H1 (cell line): ENCODE measurements around the gene EPHA1. TPM values are rescaled to one million over a fixed set of nuclear protein-coding genes. Genes with fewer than 3 reads are reported as not detected.
A peak's percentile ranks its signal among the peaks of the same experiment; 100 is the strongest.

Experiments used
- CTCF ChIA-PET: fragments of 300-600 bp; sonication (Branson Sonifier 250); formaldehyde crosslinking; loops from one replicate; lab custom pipeline; 2021; ENCODE audit not compliant: partially characterized antibody; lab: Charles Lee
- POLR2A ChIA-PET: fragments of 300-600 bp; sonication (Branson Sonifier 250); formaldehyde crosslinking; loops from one replicate; lab custom pipeline; 2021; ENCODE audit warnings: inconsistent platforms; ENCODE audit not compliant: partially characterized antibody; lab: Charles Lee
- DNase-seq, 2 experiments: peaks; one replicate each; pipeline versions ENCODE4 v3.0.0 to v3.0.0-alpha.2; 2010 to 2022; ENCODE audit warnings: low spot score in 2 of 2, low read depth in 1 of 2, mixed read lengths in 1 of 2
- FAIRE-seq: peaks from 2 replicates; lab custom pipeline; 2011; peaks lifted over from hg19 to GRCh38; lab: Jason Lieb, UNC
- H2AFZ ChIP-seq: 2 replicates; pipeline ENCODE4 v1.8.1; 2012; ENCODE audit warnings: low read length, inconsistent platforms
- H2AK5ac ChIP-seq: 2 replicates; pipeline ENCODE4 v1.6.1; 2013; ENCODE audit warnings: low read depth, low read length
- H2BK120ac ChIP-seq: replicated peaks from 2 replicates; pipeline ENCODE3; 2013; ENCODE audit warnings: low read depth, low read length, inconsistent platforms
- H2BK12ac ChIP-seq: 2 replicates; pipeline ENCODE4 v1.6.1; 2013; ENCODE audit warnings: low read depth, low read length
- H2BK15ac ChIP-seq: 2 replicates; pipeline ENCODE4 v1.6.1; 2013; ENCODE audit warnings: low read length
- H2BK20ac ChIP-seq: 2 replicates; pipeline ENCODE4 v1.6.1; 2013; ENCODE audit warnings: low read length
- H2BK5ac ChIP-seq: 2 replicates; pipeline ENCODE4 v1.6.1; 2013; ENCODE audit warnings: low read depth, low read length
- H3K14ac ChIP-seq: 2 replicates; pipeline ENCODE4 v1.6.1; 2013; ENCODE audit warnings: inconsistent platforms; ENCODE audit not compliant: insufficient read length
- H3K18ac ChIP-seq: 2 replicates; pipeline ENCODE4 v1.6.1; 2013; ENCODE audit warnings: low read length; ENCODE audit errors: extremely low read depth
- H3K23ac ChIP-seq: 2 replicates; pipeline ENCODE4 v1.6.1; 2013; ENCODE audit warnings: inconsistent platforms; ENCODE audit not compliant: insufficient read length
- H3K23me2 ChIP-seq: 2 replicates; pipeline ENCODE4 v1.6.1; 2013; ENCODE audit warnings: low read depth, low read length
- H3K27ac ChIP-seq: 2 replicates; pipeline ENCODE4 v1.6.1; 2011; ENCODE audit warnings: low read depth, low read length, inconsistent platforms
- H3K27me3 ChIP-seq, 4 experiments: replicated peaks in 1 of 4; 1 replicate in 1 of 4; 2 replicates in 3 of 4; pipeline versions ENCODE4 v1.6.1 to v1.8.1; 2011 to 2013; ENCODE audit warnings: low read length in 3 of 4, mild to moderate bottlenecking in 3 of 4, inconsistent platforms in 2 of 4, mixed read lengths in 2 of 4, moderate library complexity in 1 of 4; ENCODE audit not compliant: control insufficient read depth in 3 of 4, insufficient read depth in 3 of 4; ENCODE audit errors: extremely low read depth in 1 of 4
- H3K36me3 ChIP-seq, 4 experiments: 2 replicates each; pipeline versions ENCODE4 v1.6.1 to v1.8.1; 2011 to 2013; ENCODE audit warnings: mild to moderate bottlenecking in 4 of 4, low read length in 3 of 4, moderate library complexity in 2 of 4, control low read depth in 1 of 4, inconsistent platforms in 1 of 4; ENCODE audit not compliant: insufficient read depth in 4 of 4, control insufficient read depth in 2 of 4
- H3K4ac ChIP-seq: replicated peaks from 2 replicates; pipeline ENCODE3; 2013; ENCODE audit warnings: low read length, low read depth, mixed read lengths, inconsistent platforms; ENCODE audit not compliant: insufficient read length
- H3K4me1 ChIP-seq, 4 experiments: replicated peaks in 1 of 4; 1 replicate in 1 of 4; 2 replicates in 3 of 4; pipeline versions ENCODE4 v1.6.1 to v1.8.1; 2011 to 2013; ENCODE audit warnings: low read length in 3 of 4, inconsistent platforms in 2 of 4, mixed read lengths in 1 of 4; ENCODE audit not compliant: insufficient read depth in 4 of 4, control insufficient read depth in 3 of 4
- H3K4me2 ChIP-seq, 2 experiments: 2 replicates each; pipeline versions ENCODE4 v1.6.1 to v1.8.1; 2011 to 2013; ENCODE audit warnings: low read depth in 2 of 2, low read length in 2 of 2, control low read depth in 1 of 2, inconsistent platforms in 1 of 2, mild to moderate bottlenecking in 1 of 2; ENCODE audit not compliant: insufficient read depth in 1 of 2
- H3K4me3 ChIP-seq, 4 experiments: fragments of 200-600, 300-600 bp in 1 of 4; sonication (generic), shearing (Covaris generic), sonication (Bioruptor Twin) in 1 of 4; 2 replicates each; pipeline versions ENCODE4 v1.5.1 to v1.8.1; 2011 to 2016; ENCODE audit warnings: low read length in 4 of 4, low read depth in 3 of 4, control low read depth in 2 of 4, inconsistent platforms in 2 of 4, mild to moderate bottlenecking in 2 of 4, mixed read lengths in 1 of 4, moderate library complexity in 1 of 4; ENCODE audit not compliant: insufficient read depth in 2 of 4; ENCODE audit errors: extremely low read depth in 1 of 4
- H3K56ac ChIP-seq: replicated peaks from 2 replicates; pipeline ENCODE3; 2013; ENCODE audit warnings: low read depth, mild to moderate bottlenecking, mixed read lengths, low read length, inconsistent platforms; ENCODE audit not compliant: insufficient read length
- H3K79me1 ChIP-seq: 2 replicates; pipeline ENCODE4 v1.6.1; 2013; ENCODE audit warnings: low read depth, low read length, control low read depth
- H3K79me2 ChIP-seq, 2 experiments: 2 replicates each; pipeline versions ENCODE4 v1.6.1 to v1.8.1; 2012 to 2013; ENCODE audit warnings: low read length in 2 of 2, mild to moderate bottlenecking in 2 of 2, inconsistent platforms in 1 of 2; ENCODE audit not compliant: insufficient read depth in 2 of 2, control insufficient read depth in 1 of 2
- H3K9ac ChIP-seq, 4 experiments: replicated peaks in 1 of 4; 1 replicate in 1 of 4; 2 replicates in 3 of 4; pipeline versions ENCODE4 v1.6.1 to v1.8.1; 2011 to 2013; ENCODE audit warnings: low read depth in 3 of 4, low read length in 3 of 4, control low read depth in 2 of 4, mild to moderate bottlenecking in 2 of 4, moderate library complexity in 2 of 4, inconsistent platforms in 1 of 4; ENCODE audit errors: extremely low read depth in 1 of 4
- H3K9me3 ChIP-seq, 2 experiments: 2 replicates each; pipeline versions ENCODE4 v1.6.1 to v1.8.1; 2012 to 2013; ENCODE audit warnings: mild to moderate bottlenecking in 2 of 2, moderate library complexity in 2 of 2, control low read depth in 1 of 2, inconsistent platforms in 1 of 2, low read depth in 1 of 2, low read length in 1 of 2, mixed read lengths in 1 of 2; ENCODE audit not compliant: insufficient read depth in 2 of 2
- H4K20me1 ChIP-seq, 2 experiments: replicated peaks in 1 of 2; 2 replicates each; pipeline versions ENCODE3 to v1.8.1; 2011 to 2013; ENCODE audit warnings: inconsistent platforms in 2 of 2, low read length in 2 of 2, mild to moderate bottlenecking in 1 of 2; ENCODE audit not compliant: insufficient read depth in 2 of 2, control insufficient read depth in 1 of 2
- H4K5ac ChIP-seq: 2 replicates; pipeline ENCODE4 v1.6.1; 2013; ENCODE audit warnings: low read length, low read depth, mixed read lengths, inconsistent platforms; ENCODE audit not compliant: insufficient read length
- H4K8ac ChIP-seq: 2 replicates; pipeline ENCODE4 v1.8.0; 2013; ENCODE audit warnings: mild to moderate bottlenecking, moderate library complexity, low read length, inconsistent platforms; ENCODE audit not compliant: insufficient read depth; ENCODE audit errors: extremely low read depth
- H4K91ac ChIP-seq: replicated peaks from 2 replicates; pipeline ENCODE3; 2013; ENCODE audit warnings: low read length, mixed read lengths, inconsistent platforms; ENCODE audit not compliant: insufficient read length
- BCL11A ChIP-seq, 2 experiments: IDR thresholded peaks; one replicate each; pipeline ENCODE4 v1.6.1; 2011; ENCODE audit warnings: low read depth in 2 of 2, low read length in 2 of 2, mild to moderate bottlenecking in 2 of 2
- CBX8 ChIP-seq: fragments of 300-800, 300-1000 bp; sonication (generic); IDR thresholded peaks from 2 replicates; pipeline ENCODE4 v1.7.1; 2016; ENCODE audit warnings: low read depth, low read length, borderline replicate concordance
- CREB1 ChIP-seq: IDR thresholded peaks from 2 replicates; pipeline ENCODE4 v1.6.1; 2012; ENCODE audit warnings: inconsistent platforms
- CTCF ChIP-seq, 3 experiments: IDR thresholded peaks; 1 replicate in 2 of 3; 2 replicates in 1 of 3; pipeline versions ENCODE4 v1.5.1 to v1.6.1; 2011; ENCODE audit warnings: low read length in 3 of 3, mild to moderate bottlenecking in 3 of 3, inconsistent platforms in 2 of 3, low read depth in 1 of 3, moderate library complexity in 1 of 3; ENCODE audit not compliant: insufficient read depth in 1 of 3; ENCODE audit errors: control extremely low read depth in 1 of 3
- EZH2 ChIP-seq: fragments of 200-600 bp; sonication (generic); IDR thresholded peaks from 2 replicates; pipeline ENCODE4 v1.7.1; 2012; ENCODE audit warnings: low read depth, mild to moderate bottlenecking, moderate library complexity, low read length, inconsistent platforms; ENCODE audit not compliant: severe bottlenecking
- RXRA ChIP-seq: IDR thresholded peaks from 2 replicates; pipeline ENCODE4 v1.6.1; 2011; ENCODE audit warnings: low read depth, mild to moderate bottlenecking, low read length, moderate library complexity; ENCODE audit not compliant: insufficient read depth
- YY1 ChIP-seq: IDR thresholded peaks from 2 replicates; pipeline ENCODE4 v1.6.1; 2011; ENCODE audit warnings: low read depth, mild to moderate bottlenecking, low read length
- ZNF274 ChIP-seq: IDR thresholded peaks from 2 replicates; pipeline ENCODE4 v1.7.0; 2012; ENCODE audit warnings: low read length, borderline replicate concordance; ENCODE audit errors: extremely low read depth
- WGBS, 2 experiments: shearing (Covaris generic) in 1 of 2; methylation state at CpG; one replicate each; pipeline versions ENCODE4 v1.1.6 to v1.1.7; 2013 to 2015; ENCODE audit warnings: low lambda C conversion rate in 2 of 2, mixed read lengths in 2 of 2, inconsistent platforms in 1 of 2, low coverage in 1 of 2, missing lambda C conversion rate in 1 of 2; ENCODE audit not compliant: insufficient replicate concordance in 2 of 2, insufficient coverage in 1 of 2, insufficient read length in 1 of 2; ENCODE audit errors: extremely low coverage in 1 of 2, missing lambda C conversion rate in 1 of 2; 5-methylcytosine and 5-hydroxymethylcytosine counted together
- polyA plus RNA-seq, 7 experiments: library from polyadenylated mRNA; depleted of rRNA in 3 of 7; stranded (reverse) in 5 of 7; unstranded in 2 of 7; fragments of >200 nt in 5 of 7; fragments of 200-250 nt in 2 of 7; gene quantifications; 1 replicate in 5 of 7; 2 replicates in 1 of 7; 4 replicates in 1 of 7; pipeline versions ENCODE4 v1.2.1 to v1.2.3, GENCODE V29; 2011 to 2013; ENCODE audit warnings: missing spikeins in 2 of 7, mixed read lengths in 2 of 7
- total RNA-seq: library from RNA; stranded (reverse); fragmentation: NEBNext Ultra II Directional; extraction: Animal tissue kit (Norgen Biotek cat#: 25700); gene quantifications from 2 replicates; pipeline ENCODE4 v1.2.1, GENCODE V29; 2021

The EPHA1 gene
- total and polyA plus RNA-seq, 2 of the 8 experiments (the other 6 are each of a cell fraction or from before 2014, with no cell fraction given): 86.5 to 133 TPM

GRCh38 chr7:143436325-143436946, 27.8 kb upstream of the EPHA1 start:
- H4K8ac ChIP-seq: no peak overlapping the region
- H3K18ac ChIP-seq: no peak overlapping the region
- no peak overlapping the region for H3K14ac ChIP-seq
- H3K4me3 ChIP-seq: no peak overlapping the region
- H2AK5ac ChIP-seq: no peak overlapping the region
- no peaks in the 10 kb centered on the region for H3K79me2 ChIP-seq
- TF ChIP-seq EZH2 (no peak), BCL11A (IDR thresholded peaks at IDR 0.05; ENCODE audit: low read depth in 2 of 2, low read length in 2 of 2) (no peak), YY1 (no peak), CBX8 (no peak), CREB1 (no peak), ZNF274 (no peak), RXRA (no peak), CTCF (IDR thresholded peaks at IDR 0.05; ENCODE audit: control extremely low read depth in 1 of 3, insufficient read depth in 1 of 3, low read depth in 1 of 3, low read length in 3 of 3) (no peak)
- H4K91ac ChIP-seq: no peak overlapping the region
- no peak overlapping the region for H3K23ac ChIP-seq
- ChIA-PET CTCF (interaction anchor here (0.6 to 1.7 kb wide), 3 partner anchors 12 to 20 kb away, joined by 3 read pairs; no protein-coding TSS in a partner anchor), POLR2A (interaction anchor here (0.7 to 1.4 kb wide), 2 partner anchors 11 to 30 kb away, joined by 3 read pairs; no protein-coding TSS in a partner anchor)
- peaks cover 2 to 8% (median 6%) of the 10 kb centered on the region in 4 experiments for H3K4me1 ChIP-seq
- H3K36me3 ChIP-seq: no peaks in the 10 kb centered on the region
- no peak for DNase-seq
- no peak for FAIRE-seq
- no peak overlapping the region for H4K5ac ChIP-seq
- WGBS, 2 experiments: 75% methylated on average over 3 of the region's 3 CpGs; no CpG with 5 or more reads in 1 of the 2 experiments
- H2BK12ac ChIP-seq: no peak overlapping the region
- peak overlapping the region; percentile 50 to 51; a peak in 3 of 4 replicates for H3K4me2 ChIP-seq
- no peak overlapping the region for H3K27ac ChIP-seq
- no peaks in the 10 kb centered on the region for H3K79me1 ChIP-seq
- H3K27me3 ChIP-seq: no peaks in the 10 kb centered on the region
- no peak overlapping the region for H2BK20ac ChIP-seq
- H2BK5ac ChIP-seq: no peak overlapping the region
- H3K4ac ChIP-seq: no peak overlapping the region
- H2BK120ac ChIP-seq: no peak overlapping the region
- no peaks in the 10 kb centered on the region for H3K9me3 ChIP-seq
- no peaks in the 10 kb centered on the region for H4K20me1 ChIP-seq
- no peak overlapping the region for H3K9ac ChIP-seq
- no peak overlapping the region for H3K56ac ChIP-seq
- H2AFZ ChIP-seq: no peak overlapping the region
- H3K23me2 ChIP-seq: no peaks in the 10 kb centered on the region
- H2BK15ac ChIP-seq: no peak overlapping the region
